ENCODE data around the gene FAM193A. TPM values are rescaled to one million over a fixed set of nuclear protein-coding genes. Genes with fewer than 3 reads are reported as not detected.
"Not testable (repeated sequence)": the region's sequence is repeated elsewhere in the genome, so short reads cannot be mapped to it uniquely, and the experiment has no call there.

Gene FAM193A
- total RNA-seq, 4 donors from 2014 or later: 16.7 to 18.9 (median 18.0) TPM

DNA sequence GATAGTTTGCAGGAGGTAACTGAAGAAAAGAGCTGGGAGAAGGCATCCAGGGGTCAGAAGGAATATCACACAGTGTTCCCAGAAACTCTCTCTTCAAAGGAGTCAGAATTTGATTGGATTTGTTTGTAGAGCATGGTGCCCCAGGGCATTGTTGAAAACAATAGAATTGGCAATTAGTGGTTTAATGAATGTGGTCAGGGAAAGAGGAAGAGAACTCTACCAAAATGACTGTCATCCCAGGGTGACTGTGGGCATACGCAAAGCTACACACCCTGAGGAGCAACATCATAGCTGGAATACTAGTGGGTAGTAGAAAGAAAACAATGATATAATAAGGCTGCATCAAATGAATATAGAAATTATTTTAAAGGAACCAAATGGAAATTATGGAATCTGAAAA is 198.2 kb downstream of the FAM193A start:
- no peak overlapping the region for H3K4me3 ChIP-seq
- intact Hi-C loops (cut with DNase I; ENCODE audit: low total_unique reads) (no loop called here), in situ Hi-C loops (cut with MboI; ENCODE audit: low sequenced_read_pairs in 4 of 4) (no loop called here)
- H3K9me3 ChIP-seq: no peaks in the 10 kb centered on the region
- TF ChIP-seq, protein P1, sequence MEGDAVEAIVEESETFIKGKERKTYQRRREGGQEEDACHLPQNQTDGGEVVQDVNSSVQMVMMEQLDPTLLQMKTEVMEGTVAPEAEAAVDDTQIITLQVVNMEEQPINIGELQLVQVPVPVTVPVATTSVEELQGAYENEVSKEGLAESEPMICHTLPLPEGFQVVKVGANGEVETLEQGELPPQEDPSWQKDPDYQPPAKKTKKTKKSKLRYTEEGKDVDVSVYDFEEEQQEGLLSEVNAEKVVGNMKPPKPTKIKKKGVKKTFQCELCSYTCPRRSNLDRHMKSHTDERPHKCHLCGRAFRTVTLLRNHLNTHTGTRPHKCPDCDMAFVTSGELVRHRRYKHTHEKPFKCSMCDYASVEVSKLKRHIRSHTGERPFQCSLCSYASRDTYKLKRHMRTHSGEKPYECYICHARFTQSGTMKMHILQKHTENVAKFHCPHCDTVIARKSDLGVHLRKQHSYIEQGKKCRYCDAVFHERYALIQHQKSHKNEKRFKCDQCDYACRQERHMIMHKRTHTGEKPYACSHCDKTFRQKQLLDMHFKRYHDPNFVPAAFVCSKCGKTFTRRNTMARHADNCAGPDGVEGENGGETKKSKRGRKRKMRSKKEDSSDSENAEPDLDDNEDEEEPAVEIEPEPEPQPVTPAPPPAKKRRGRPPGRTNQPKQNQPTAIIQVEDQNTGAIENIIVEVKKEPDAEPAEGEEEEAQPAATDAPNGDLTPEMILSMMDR (IDR thresholded peaks at IDR 0.05 in 4 of 5, conservative IDR thresholded peaks at IDR 0.05 in 1 of 5): no peak
- TF ChIP-seq POLR2A (IDR thresholded peaks at IDR 0.05): no peak
- H3K4me1 ChIP-seq: peaks cover 5 to 8% of the 10 kb centered on the region in 2 donors
- DNase-seq: no peak
- H3K36me3 ChIP-seq: peaks cover 3 to 18% of the 10 kb centered on the region in 2 donors
- no peak for ATAC-seq
- no peaks in the 10 kb centered on the region for H3K27me3 ChIP-seq
- H3K27ac ChIP-seq: no peak overlapping the region

DNA sequence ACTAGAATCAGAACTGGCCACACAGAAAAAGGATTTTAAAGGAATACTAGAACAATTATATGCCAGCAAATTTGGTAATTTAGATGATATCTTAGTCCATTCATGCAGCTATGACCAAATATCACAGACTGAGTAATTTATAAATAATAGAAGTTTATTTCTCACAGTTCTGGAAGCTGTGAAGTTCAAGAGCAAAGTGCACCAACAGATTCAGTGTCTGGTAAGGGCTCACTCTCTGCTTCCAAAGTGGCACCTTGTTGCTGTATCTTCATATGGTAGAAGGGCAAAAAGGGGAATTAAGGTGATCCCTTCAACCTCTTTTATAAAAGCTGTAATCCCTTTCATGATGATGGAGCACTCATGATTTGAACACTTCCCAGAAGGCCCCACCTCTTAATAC is 199.4 kb downstream of the FAM193A start:
- ATAC-seq: no peak
- peaks cover 3 to 18% of the 10 kb centered on the region in 2 donors for H3K36me3 ChIP-seq
- no peaks in the 10 kb centered on the region for H3K27me3 ChIP-seq
- no peaks in the 10 kb centered on the region for H3K9me3 ChIP-seq
- no peak for DNase-seq
- no peaks in the 10 kb centered on the region for H3K4me1 ChIP-seq
- intact Hi-C loops (cut with DNase I; ENCODE audit: low total_unique reads) (no loop called here), in situ Hi-C loops (cut with MboI; ENCODE audit: low sequenced_read_pairs in 4 of 4) (no loop called here)
- no peak overlapping the region for H3K27ac ChIP-seq
- no peak overlapping the region for H3K4me3 ChIP-seq
- TF ChIP-seq, protein P1 (IDR thresholded peaks at IDR 0.05 in 4 of 5, conservative IDR thresholded peaks at IDR 0.05 in 1 of 5): no peak
- TF ChIP-seq POLR2A (IDR thresholded peaks at IDR 0.05): no peak

DNA sequence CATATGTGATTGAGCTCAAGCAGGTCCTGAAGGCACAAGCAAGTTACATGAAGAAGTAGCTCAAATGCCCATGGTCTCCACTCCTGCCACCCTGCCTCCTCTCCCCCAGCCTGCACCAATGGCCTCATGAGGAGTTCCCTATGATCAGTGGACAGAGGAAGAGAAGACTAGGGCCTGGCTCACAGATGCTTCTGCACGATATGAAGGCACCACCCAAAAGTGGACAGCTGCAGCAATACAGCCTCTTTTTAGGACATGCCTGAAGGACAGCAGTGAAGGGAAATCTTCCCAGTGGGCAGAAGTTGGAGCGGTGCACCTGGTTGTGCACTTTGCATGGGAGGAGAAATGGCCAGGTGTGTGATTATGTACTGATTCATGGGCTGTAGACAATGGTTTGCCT is 201.8 kb downstream of the FAM193A start:
- H3K27ac ChIP-seq; H3K27me3 ChIP-seq; in situ Hi-C loops (cut with MboI; ENCODE audit: low sequenced_read_pairs in 4 of 4); DNase-seq; H3K9me3 ChIP-seq; intact Hi-C loops (cut with DNase I; ENCODE audit: low total_unique reads); H3K4me1 ChIP-seq; H3K4me3 ChIP-seq; ATAC-seq: not testable (repeated sequence)
- peaks cover 0 to 11% of the 10 kb centered on the region in 2 donors for H3K36me3 ChIP-seq

DNA sequence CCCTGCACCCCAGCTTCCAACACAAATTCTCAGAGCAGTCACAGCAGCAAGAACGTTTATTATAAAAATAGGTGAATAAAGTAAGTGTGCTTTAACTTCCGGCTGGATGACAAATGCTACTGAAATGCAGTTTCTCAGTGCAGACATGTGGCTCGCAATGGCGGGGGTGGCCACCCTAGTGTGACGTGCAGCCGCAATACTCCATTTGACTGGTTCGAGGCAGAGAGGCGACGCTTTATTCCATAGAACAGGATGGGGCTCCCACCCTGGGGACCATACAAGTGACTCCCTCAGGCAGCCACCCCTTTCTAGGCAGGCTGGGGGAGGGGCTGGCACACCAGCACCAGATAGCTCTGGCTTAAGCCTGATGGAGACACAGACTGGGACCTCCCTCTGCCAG is 205.2 kb downstream of the FAM193A start:
- intact Hi-C loops (cut with DNase I; ENCODE audit: low total_unique reads) (no loop called here), in situ Hi-C loops (cut with MboI; ENCODE audit: low sequenced_read_pairs in 4 of 4) (no loop called here)
- ATAC-seq (no peak), DNase-seq (no peak)
- Histone ChIP-seq H3K4me3 (no peak overlapping the region), H3K27me3 (no peaks in the 10 kb centered on the region), H3K9me3 (no peaks in the 10 kb centered on the region), H3K27ac (no peak overlapping the region), H3K36me3 (peaks cover 0 to 42% of the 10 kb centered on the region in 2 donors), H3K4me1 (no peaks in the 10 kb centered on the region)
- TF ChIP-seq, protein P1 (IDR thresholded peaks at IDR 0.05 in 4 of 5, conservative IDR thresholded peaks at IDR 0.05 in 1 of 5): no peak
- TF ChIP-seq POLR2A (IDR thresholded peaks at IDR 0.05): no peak

DNA sequence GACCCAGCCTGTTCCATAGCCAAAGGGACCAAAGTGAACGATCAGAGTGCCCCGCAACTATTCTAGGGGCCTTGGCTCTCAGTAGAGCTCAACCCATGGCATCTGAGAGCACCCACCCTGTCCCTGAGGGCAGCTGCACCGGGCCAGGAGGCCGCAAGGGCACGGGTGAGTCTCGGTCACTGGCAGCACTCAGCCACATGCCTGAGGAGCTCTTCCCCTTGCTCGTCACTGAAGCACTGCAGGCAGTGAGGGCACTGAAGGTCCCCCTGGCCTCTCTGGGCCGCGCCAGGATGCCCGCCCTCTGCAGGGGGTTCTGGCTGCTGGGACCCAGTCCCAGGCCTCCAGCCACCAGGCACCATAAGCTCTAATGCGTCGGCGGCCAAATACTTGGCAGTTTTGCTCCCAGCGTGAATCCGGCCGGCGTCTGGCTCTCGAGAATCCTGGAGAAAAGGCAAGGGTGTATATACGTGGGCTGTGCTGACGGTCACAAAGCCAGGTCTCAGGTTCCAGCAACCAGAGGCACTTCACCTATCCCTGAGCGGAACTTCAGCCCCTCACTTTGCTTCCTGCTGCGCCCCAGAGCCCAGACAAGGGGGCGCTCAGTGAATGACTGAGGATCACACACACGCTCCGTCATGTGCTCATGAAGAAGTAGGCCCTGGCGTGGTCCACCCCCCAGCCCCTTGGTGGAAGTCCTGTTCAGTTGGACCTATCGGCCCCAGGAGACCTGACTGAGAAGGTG is 205.8 kb downstream of the FAM193A start:
- no peak for DNase-seq

More for the DNA sequence above, 205.8 kb downstream of the FAM193A start:
- no peak overlapping the region for H3K27ac ChIP-seq
- no peak overlapping the region for H3K4me3 ChIP-seq
- H3K4me1 ChIP-seq: no peaks in the 10 kb centered on the region
- ATAC-seq: no peak
- H3K9me3 ChIP-seq: no peaks in the 10 kb centered on the region
- in situ Hi-C loops (cut with MboI; ENCODE audit: low sequenced_read_pairs in 4 of 4) (no loop called here), intact Hi-C loops (cut with DNase I; ENCODE audit: low total_unique reads) (no loop called here)
- TF ChIP-seq POLR2A (IDR thresholded peaks at IDR 0.05): no peak
- TF ChIP-seq, protein P1 (IDR thresholded peaks at IDR 0.05 in 4 of 5, conservative IDR thresholded peaks at IDR 0.05 in 1 of 5): no peak
- peaks cover 2 to 48% of the 10 kb centered on the region in 2 donors for H3K36me3 ChIP-seq
- H3K27me3 ChIP-seq: no peaks in the 10 kb centered on the region

Data from gastrocnemius medialis (tissue), 4 donors.